Psoas muscle (tissue), 8 donors: Measurements from ENCODE around the gene FAM177A1. TPM values are rescaled to one million over a fixed set of nuclear protein-coding genes. Genes with fewer than 3 reads are reported as not detected.

Source experiments
- ATAC-seq, 4 donors: fragments of 200-7000 bp; cut with Tn5 transposase; one replicate each; pipeline ENCODE4 v1.9.1; 2020; ENCODE audit warnings: moderate library complexity in 3 of 4, mild to moderate bottlenecking in 2 of 4
- DNase-seq, 2 donors: peaks; one replicate each; pipeline ENCODE4 v3.0.0-alpha.2; 2020
- H3K27ac ChIP-seq: fragments of 200-600 bp; one replicate; pipeline ENCODE4 v1.8.0; 2022
- H3K27me3 ChIP-seq, 3 donors: fragments of 200-600 bp in 1 of 3; one replicate each; pipeline versions ENCODE4 v1.6.1 to v1.8.0; 2013 to 2022; ENCODE audit warnings: low read length in 2 of 3, mild to moderate bottlenecking in 2 of 3, moderate library complexity in 1 of 3; ENCODE audit not compliant: insufficient read depth in 3 of 3
- H3K36me3 ChIP-seq, 2 donors: fragments of 200-600 bp in 1 of 2; one replicate each; pipeline versions ENCODE4 v1.6.1 to v1.8.0; 2013 to 2022; ENCODE audit warnings: low read depth in 1 of 2, mild to moderate bottlenecking in 1 of 2, moderate library complexity in 1 of 2; ENCODE audit not compliant: insufficient read depth in 1 of 2
- H3K4me1 ChIP-seq: fragments of 200-600 bp; one replicate; pipeline ENCODE4 v1.8.0; 2022
- H3K4me3 ChIP-seq: fragments of 200-600 bp; one replicate; pipeline ENCODE4 v1.8.0; 2022; ENCODE audit warnings: mild to moderate bottlenecking
- H3K9me3 ChIP-seq: fragments of 200-600 bp; one replicate; pipeline ENCODE4 v1.8.0; 2022
- WGBS, 3 donors: extraction: QIAGEN DNeasy Blood & Tissue Kit; methylation state at CpG; one replicate each; pipeline versions ENCODE4 v1.1.6 to v1.1.7; 2013; 5-methylcytosine and 5-hydroxymethylcytosine counted together
- intact Hi-C, 2 donors: fragments of 100-400 bp; cut with DNase I; formaldehyde crosslinking; loops; one replicate each; pipeline versions ENCODE4 v1.11.0 to v1.14.2; 2022
- polyA plus RNA-seq, 3 donors: library from polyadenylated mRNA; stranded (reverse); fragments of 200-250 nt; gene quantifications; one replicate each; pipeline ENCODE4 v1.2.3, GENCODE V29; 2013
- total RNA-seq, 4 donors: library from RNA; stranded (reverse); fragmentation: NEBNext Ultra II Directional in 2 of 4; extraction: Animal tissue kit (Norgen Biotek cat#: 25700) in 2 of 4; gene quantifications; one replicate each; pipeline versions ENCODE4 v1.2.1 to v1.2.4, GENCODE V29; 2021 to 2023
- TF ChIP-seq, protein P1 (sequence below): fragments of 200-600 bp; IDR thresholded peaks from one replicate; pipeline ENCODE4 v1.8.0; 2022; ENCODE audit warnings: antibody characterized with exemption
- donor health status: healthy with polysubstance abuse.
- donor health status: DM: no; HTN: no; CAD: no; lungs with moderate emphysema.
- donor health status: Bipolar disorder and iron deficiency.
- donor health status: healthy.
- donor health status: DM: yes; HTN: yes; CAD: no.
- donor health status: DM: no; HTN: no; CAD: no.
- donor health status: DM: no; HTN: no; CAD: no.
- donor health status: DM: yes; HTN: yes; CAD: no.

FAM177A1 gene
- total and polyA plus RNA-seq, 7 donors = 32.9 to 83.3 (median 57.2) TPM

GRCh38 chr14:35107866-35108265, 61.8 kb downstream of the FAM177A1 start:
- H3K4me3 ChIP-seq = no peak overlapping the region
- no peaks in the 10 kb centered on the region for H3K27me3 ChIP-seq
- TF ChIP-seq, protein P1, sequence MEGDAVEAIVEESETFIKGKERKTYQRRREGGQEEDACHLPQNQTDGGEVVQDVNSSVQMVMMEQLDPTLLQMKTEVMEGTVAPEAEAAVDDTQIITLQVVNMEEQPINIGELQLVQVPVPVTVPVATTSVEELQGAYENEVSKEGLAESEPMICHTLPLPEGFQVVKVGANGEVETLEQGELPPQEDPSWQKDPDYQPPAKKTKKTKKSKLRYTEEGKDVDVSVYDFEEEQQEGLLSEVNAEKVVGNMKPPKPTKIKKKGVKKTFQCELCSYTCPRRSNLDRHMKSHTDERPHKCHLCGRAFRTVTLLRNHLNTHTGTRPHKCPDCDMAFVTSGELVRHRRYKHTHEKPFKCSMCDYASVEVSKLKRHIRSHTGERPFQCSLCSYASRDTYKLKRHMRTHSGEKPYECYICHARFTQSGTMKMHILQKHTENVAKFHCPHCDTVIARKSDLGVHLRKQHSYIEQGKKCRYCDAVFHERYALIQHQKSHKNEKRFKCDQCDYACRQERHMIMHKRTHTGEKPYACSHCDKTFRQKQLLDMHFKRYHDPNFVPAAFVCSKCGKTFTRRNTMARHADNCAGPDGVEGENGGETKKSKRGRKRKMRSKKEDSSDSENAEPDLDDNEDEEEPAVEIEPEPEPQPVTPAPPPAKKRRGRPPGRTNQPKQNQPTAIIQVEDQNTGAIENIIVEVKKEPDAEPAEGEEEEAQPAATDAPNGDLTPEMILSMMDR = no peak
- DNase-seq = no peak
- no peaks in the 10 kb centered on the region for H3K9me3 ChIP-seq
- no peak for ATAC-seq
- H3K4me1 ChIP-seq = no peaks in the 10 kb centered on the region
- H3K27ac ChIP-seq = no peak overlapping the region
- intact Hi-C loops = no loop called here
- H3K36me3 ChIP-seq = peaks cover 13 to 100% of the 10 kb centered on the region in 2 donors

DNA sequence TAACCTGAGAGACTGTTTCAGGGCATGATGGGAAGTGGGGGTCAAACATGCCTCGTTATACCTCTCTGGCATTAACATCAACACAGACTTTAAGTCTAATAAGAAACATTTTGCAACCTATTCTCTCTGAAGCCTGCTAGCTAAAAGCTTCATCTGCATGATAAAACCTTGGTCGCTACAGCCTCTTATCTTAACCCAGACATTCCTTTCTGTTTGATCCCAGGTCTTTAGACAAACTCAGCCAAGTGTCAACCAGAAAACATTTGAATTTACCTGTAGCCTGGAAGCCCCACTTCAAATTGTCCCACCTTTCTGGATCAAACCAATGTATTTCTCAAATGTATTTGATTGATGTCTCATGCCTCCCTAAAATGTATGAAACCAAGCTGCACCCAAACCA, 66.6 kb downstream of the FAM177A1 start:
- Histone ChIP-seq H3K27ac (no peak overlapping the region), H3K27me3 (no peaks in the 10 kb centered on the region), H3K9me3 (no peaks in the 10 kb centered on the region), H3K36me3 (peaks cover 11 to 93% of the 10 kb centered on the region in 2 donors), H3K4me3 (no peak overlapping the region), H3K4me1 (no peaks in the 10 kb centered on the region)
- DNase-seq (no peak), ATAC-seq (no peak)
- intact Hi-C loops = no loop called here
- 84 to 92% (median 86%) methylated on average over 2 of the region's 2 CpGs for WGBS, 3 donors
- TF ChIP-seq, protein P1 = no peak

- Histone ChIP-seq H3K27ac (no peak overlapping the region), H3K4me1 (no peaks in the 10 kb centered on the region), H3K27me3 (no peaks in the 10 kb centered on the region), H3K36me3 (peaks cover 11 to 85% of the 10 kb centered on the region in 2 donors), H3K9me3 (no peaks in the 10 kb centered on the region), H3K4me3 (no peak overlapping the region)
- TF ChIP-seq, protein P1 = no peak
- WGBS, 3 donors = 96 to 98% (median 96%) methylated on average over 4 of the region's 4 CpGs
- intact Hi-C loops = no loop called here
- DNase-seq (no peak), ATAC-seq (no peak)
Measured at GRCh38 chr14:35113308-35113950, 67.4 kb downstream of the FAM177A1 start.

- intact Hi-C loops = no loop called here
Measured at GRCh38 chr14:35114036-35114435, 68.0 kb downstream of the FAM177A1 start.

More at GRCh38 chr14:35114036-35114435, 68.0 kb downstream of the FAM177A1 start:
- no peak for DNase-seq
- WGBS, 3 donors = 70 to 96% (median 93%) methylated on average over 2 of the region's 2 CpGs
- TF ChIP-seq, protein P1 = no peak
- Histone ChIP-seq H3K27ac (no peak overlapping the region), H3K9me3 (no peaks in the 10 kb centered on the region), H3K4me3 (no peak overlapping the region), H3K36me3 (peaks cover 11 to 85% of the 10 kb centered on the region in 2 donors), H3K27me3 (no peaks in the 10 kb centered on the region), H3K4me1 (no peaks in the 10 kb centered on the region)
- ATAC-seq = no peak
